ELR (cell line): ENCODE results near the gene LSM6.

Source experiments
- DNase-seq: peaks from one replicate; pipeline ENCODE4 v3.0.0-alpha.2; 2015; ENCODE audit warnings: low read depth

Gene LSM6

GRCh38 chr4:146186041-146186440, 10.5 kb downstream of the LSM6 start:
- DNase-seq: no peak

GRCh38 chr4:146186596-146186995, 11.1 kb downstream of the LSM6 start:
- DNase-seq: no peak

DNA sequence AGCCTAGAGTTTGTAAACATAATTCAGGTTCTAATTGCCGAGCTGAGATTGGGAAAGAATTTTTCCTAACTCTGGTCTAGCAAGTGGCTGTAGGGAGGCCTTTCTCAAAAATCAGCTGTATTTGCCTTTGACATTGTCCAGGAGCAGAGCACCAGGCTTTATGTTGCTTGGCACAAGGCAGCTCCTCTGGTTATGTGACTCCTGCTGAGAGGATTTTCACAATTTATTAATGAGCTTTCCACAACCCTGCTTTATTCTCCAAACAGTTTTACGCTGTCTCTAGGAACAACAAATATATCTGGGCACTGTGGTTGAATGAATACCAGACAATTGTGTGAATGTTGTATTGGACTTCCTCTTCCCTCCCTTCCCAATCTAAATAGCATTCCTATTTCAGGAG, 14.9 kb downstream of the LSM6 start:
- DNase-seq: no peak

DNA sequence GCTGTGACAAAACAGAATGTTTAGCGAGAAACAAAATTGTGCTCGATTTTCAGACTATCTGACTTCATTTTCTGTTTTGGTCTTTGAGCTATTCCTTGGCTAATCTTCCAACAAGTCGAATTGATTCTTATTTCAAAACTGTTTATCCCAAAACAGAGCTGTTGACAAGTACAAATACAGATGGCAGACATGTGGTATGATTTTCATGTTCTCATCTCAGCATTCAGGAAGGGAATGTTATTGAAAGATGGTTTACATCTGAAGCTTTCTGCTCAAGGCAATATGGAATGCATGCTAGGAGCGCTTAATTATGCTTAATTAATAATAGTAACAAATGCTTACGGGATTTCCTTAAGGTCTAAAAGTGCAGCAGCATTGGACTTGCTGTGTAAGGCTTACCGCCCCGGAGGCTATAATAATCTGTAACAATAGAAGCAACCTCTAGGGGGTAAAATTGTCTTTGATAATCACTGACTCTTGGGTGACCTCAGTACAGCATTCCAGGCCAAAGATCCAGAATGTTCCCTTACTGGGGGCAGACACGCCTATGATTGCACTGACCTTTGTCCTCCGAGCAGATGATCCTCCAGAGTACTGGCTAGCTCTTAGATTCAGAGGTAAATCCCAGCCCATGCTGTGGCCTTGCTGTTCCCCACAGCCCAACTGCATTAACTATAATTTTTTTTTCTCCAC, 16.4 kb downstream of the LSM6 start:
- DNase-seq: peak; percentile 32

- DNase-seq: no peak
Observed at GRCh38 chr4:146193628-146194027, 18.1 kb downstream of the LSM6 start.

- no peak for DNase-seq
Observed at GRCh38 chr4:146194212-146194611, 18.7 kb downstream of the LSM6 start.

DNA sequence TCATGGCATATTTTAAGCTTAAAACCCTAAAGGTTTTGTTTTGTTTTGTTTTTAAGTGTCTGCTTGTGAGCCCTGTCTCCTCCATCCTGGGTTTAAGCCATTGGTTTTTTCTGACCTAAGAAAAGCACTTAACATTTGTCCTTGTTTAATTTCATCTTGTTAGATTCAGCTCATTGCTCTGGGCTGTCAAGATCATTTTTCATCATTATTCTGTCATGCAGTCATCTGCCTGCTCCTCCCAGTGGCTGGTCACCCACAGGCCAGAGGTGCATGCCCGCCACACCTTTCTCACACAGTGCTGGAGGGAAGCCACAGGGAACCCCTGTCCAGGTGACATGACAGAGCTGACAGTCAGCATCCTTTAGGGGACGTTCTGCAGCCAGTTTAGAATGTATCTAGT, 27.1 kb downstream of the LSM6 start:
- DNase-seq: no peak

GRCh38 chr4:146207410-146207809, 31.9 kb downstream of the LSM6 start:
- no peak for DNase-seq

GRCh38 chr4:146210890-146211289, 35.4 kb downstream of the LSM6 start:
- DNase-seq: no peak

GRCh38 chr4:146211440-146211839, 35.9 kb downstream of the LSM6 start:
- DNase-seq: no peak

DNA sequence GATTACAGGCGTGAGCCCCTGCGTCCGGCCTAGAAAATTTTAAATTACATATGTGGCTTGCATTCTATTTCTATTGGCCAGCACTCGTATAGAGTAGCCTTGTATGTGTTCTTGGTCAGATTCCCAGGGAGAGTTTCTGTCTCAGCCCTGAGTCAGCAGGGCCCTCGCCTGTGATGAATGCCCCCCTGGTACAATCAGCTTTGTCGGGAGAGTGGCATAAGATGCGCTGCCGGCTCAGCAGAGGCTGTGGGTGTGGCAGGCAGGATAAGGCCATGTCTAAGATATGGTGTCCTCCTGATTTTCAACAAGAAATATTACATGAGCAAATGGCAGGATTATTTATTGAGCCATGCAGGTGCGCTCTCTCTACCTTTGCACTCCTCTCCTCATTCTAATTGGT, 37.3 kb downstream of the LSM6 start:
- DNase-seq: peak; percentile 44

- no peak for DNase-seq
Observed at GRCh38 chr4:146214238-146214637, 38.7 kb downstream of the LSM6 start, which contains the start of gene REELD1. Gene REELD1, plus strand, starts transcription at chr4:146214538. Its CDS starts 2,415 bp downstream, at chr4:146216953.

DNA sequence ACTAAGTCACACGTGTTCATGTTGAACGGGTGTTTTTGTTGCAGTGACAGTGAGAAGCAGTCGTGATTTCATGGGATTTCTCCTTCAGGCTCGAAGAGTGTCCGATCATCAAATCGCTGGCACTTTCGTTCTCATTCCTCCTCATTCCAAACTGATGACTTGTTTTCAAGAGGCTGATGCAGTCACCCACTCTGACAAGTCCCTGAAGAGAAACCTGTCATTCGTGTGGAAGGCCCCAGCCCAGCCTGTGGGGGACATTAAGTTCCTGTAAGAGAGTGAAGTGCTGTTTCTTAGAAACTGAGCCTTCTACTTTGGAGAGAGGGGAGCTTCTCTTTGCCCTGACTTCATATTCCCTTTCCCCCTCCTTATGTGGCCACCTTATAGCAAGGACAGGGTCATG, 46.8 kb downstream of the LSM6 start:
- DNase-seq: peak; percentile 78

DNA sequence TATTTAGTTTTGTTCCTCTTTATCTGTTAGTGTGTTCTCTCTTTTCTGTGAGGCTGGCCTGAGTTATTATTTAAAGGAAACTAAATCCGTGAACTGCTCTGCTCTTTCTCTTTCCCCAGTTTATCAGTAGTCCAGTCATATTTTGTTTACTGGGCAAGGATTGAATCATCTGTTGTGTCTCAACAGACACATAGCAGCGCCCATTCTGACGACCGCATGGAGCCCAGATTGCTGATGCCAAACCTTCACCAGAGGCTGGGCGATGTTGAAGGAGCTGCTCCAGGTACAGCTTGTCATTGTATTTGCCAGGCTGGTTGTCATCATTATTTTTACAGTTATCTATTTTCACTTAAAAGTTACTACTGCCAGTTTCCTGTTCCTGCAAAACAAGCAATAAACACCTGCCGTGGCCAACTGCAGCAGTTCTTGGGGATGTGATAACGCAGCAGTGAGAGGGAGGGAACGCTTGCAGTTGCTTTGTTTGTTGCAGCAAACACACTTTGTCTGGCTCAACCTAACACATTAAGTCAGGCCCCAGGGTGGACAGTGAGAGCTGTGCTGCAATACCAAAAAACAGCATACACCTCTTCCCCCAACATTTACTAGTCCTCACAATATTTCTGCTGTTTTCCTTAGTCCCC, 48.9 kb downstream of the LSM6 start:
- DNase-seq: peak; percentile 44

- DNase-seq: no peak
Observed at GRCh38 chr4:146229406-146229805, 53.9 kb downstream of the LSM6 start.

GRCh38 chr4:146232131-146232722, 56.7 kb downstream of the LSM6 start:
- peak; percentile 37 for DNase-seq

- no peak for DNase-seq
Observed at GRCh38 chr4:146235654-146236177, 60.2 kb downstream of the LSM6 start.

DNA sequence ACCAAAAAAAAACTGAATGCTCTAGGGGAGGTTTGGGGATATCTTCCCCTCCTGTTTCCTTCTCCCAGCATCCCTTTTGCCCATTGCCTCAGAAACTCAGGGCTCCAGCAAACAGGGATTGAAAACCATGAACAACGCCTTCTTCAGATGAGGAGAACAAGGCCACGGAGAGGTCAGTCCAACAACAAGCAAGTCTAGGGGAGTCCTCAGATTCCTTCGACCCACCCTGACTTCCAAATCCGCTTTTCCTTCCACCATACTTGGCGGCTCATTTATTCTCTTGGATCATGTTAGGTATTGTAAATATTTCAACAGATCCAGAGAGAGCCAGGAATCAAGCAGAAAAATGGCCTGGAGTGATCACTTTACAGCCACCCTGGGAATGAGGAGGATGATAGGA, 60.7 kb downstream of the LSM6 start:
- no peak for DNase-seq

- DNase-seq: no peak
Observed at GRCh38 chr4:146237092-146237491, 61.6 kb downstream of the LSM6 start.

- DNase-seq: no peak
Observed at GRCh38 chr4:146238107-146238506, 62.6 kb downstream of the LSM6 start.
